Measurements from ENCODE around the gene C5. TPM values are rescaled to one million over a fixed set of nuclear protein-coding genes. Genes with fewer than 3 reads are reported as not detected.

The C5 gene
- total RNA-seq, 2 experiments from 2014 or later, result 0.89 to 1.3 TPM

GRCh38 chr9:120913647-120914264, 136.3 kb downstream of the C5 start:
- Mint-ChIP-seq H3K9me3 (no peaks in the 10 kb centered on the region), H3K4me3 (no peak overlapping the region), H3K36me3 (ENCODE audit: low read depth) (peaks cover 97% of the 10 kb centered on the region), H3K27ac (peak overlapping the region; percentile 76), H3K4me1 (ENCODE audit: low read depth) (peaks cover 87% of the 10 kb centered on the region), H3K27me3 (no peaks in the 10 kb centered on the region)
- intact Hi-C loops (cut with DNase I, micrococcal nuclease), result loop anchor here in 1 of 2 experiments (5.0 kb wide), 1 partner anchor 36 kb away; the partner anchor contains the start of gene PHF19
- H3K36me3 ChIP-seq (ENCODE audit: insufficient read depth, low read length), result peaks cover 89% of the 10 kb centered on the region
- peaks cover 0 to 3% of the 10 kb centered on the region in 2 experiments for H3K9me3 ChIP-seq (ENCODE audit: control insufficient read depth in 1 of 2, insufficient read depth in 1 of 2, low read length in 2 of 2)
- peaks cover 96% of the 10 kb centered on the region for H3K4me1 ChIP-seq (ENCODE audit: insufficient read depth, low read length)
- H3K27me3 ChIP-seq (ENCODE audit: control insufficient read depth in 1 of 2, insufficient read depth in 2 of 2, low read length in 2 of 2), result no peaks in the 10 kb centered on the region
- CTCF ChIA-PET, result no interaction called here
- H3K4me3 ChIP-seq (ENCODE audit: low read length), result no peak overlapping the region
- ATAC-seq (ENCODE audit: poor library complexity), result no peak
- POLR2A ChIA-PET, result interaction anchor here (0.8 to 36.2 kb wide), 4 partner anchors 10 to 24 kb away, joined by 3 to 1343 read pairs (median 295); partner anchors contain the start of gene TRAF1
- DNase-seq, result peak in 3 of 14 experiments; percentile 46 to 63 (median 62)
- H3K27ac ChIP-seq (ENCODE audit: low read depth in 1 of 2, low read length in 2 of 2), result no peak overlapping the region
- no peak for TF ChIP-seq CTCF (IDR thresholded peaks at IDR 0.05)

- Histone ChIP-seq H3K4me1 (ENCODE audit: insufficient read depth, low read length) (peaks cover 93% of the 10 kb centered on the region), H3K27me3 (ENCODE audit: control insufficient read depth in 1 of 2, insufficient read depth in 2 of 2, low read length in 2 of 2) (no peaks in the 10 kb centered on the region), H3K9me3 (ENCODE audit: control insufficient read depth in 1 of 2, insufficient read depth in 1 of 2, low read length in 2 of 2) (peaks cover 0 to 3% of the 10 kb centered on the region in 2 experiments), H3K27ac (ENCODE audit: low read depth in 1 of 2, low read length in 2 of 2) (peak overlapping the region in 1 of 2 donors; percentile 16), H3K4me3 (ENCODE audit: low read length) (no peak overlapping the region), H3K36me3 (ENCODE audit: insufficient read depth, low read length) (peaks cover 86% of the 10 kb centered on the region)
- ATAC-seq (ENCODE audit: poor library complexity), result no peak
- ChIA-PET CTCF (interaction anchor here (0.9 kb wide), 1 partner anchor 44 kb away, joined by 4 read pairs; no protein-coding TSS in a partner anchor), POLR2A (interaction anchor here (0.6 to 36.2 kb wide), 5 partner anchors 9 to 35 kb away, joined by 3 to 1343 read pairs (median 20); partner anchors contain the start of gene TRAF1)
- intact Hi-C loops (cut with DNase I, micrococcal nuclease), result loop anchor here in 1 of 2 experiments (5.0 kb wide), 1 partner anchor 36 kb away; the partner anchor contains the start of gene PHF19
- Mint-ChIP-seq H3K9me3 (no peaks in the 10 kb centered on the region), H3K36me3 (ENCODE audit: low read depth) (peaks cover 97% of the 10 kb centered on the region), H3K4me1 (ENCODE audit: low read depth) (peaks cover 83% of the 10 kb centered on the region), H3K4me3 (no peak overlapping the region), H3K27me3 (no peaks in the 10 kb centered on the region), H3K27ac (peak overlapping the region; percentile 77)
- DNase-seq, result no peak
- TF ChIP-seq CTCF (IDR thresholded peaks at IDR 0.05), result no peak
Measured at GRCh38 chr9:120912958-120913646, 137.0 kb downstream of the C5 start.

- TF ChIP-seq CTCF (IDR thresholded peaks at IDR 0.05), result no peak
- H3K4me3 Mint-ChIP-seq, result no peak overlapping the region
- CTCF ChIA-PET, result no interaction called here
- no peaks in the 10 kb centered on the region for H3K9me3 Mint-ChIP-seq
- Histone ChIP-seq H3K4me3 (ENCODE audit: low read length) (no peak overlapping the region), H3K36me3 (ENCODE audit: insufficient read depth, low read length) (peaks cover 87% of the 10 kb centered on the region), H3K27ac (ENCODE audit: low read depth in 1 of 2, low read length in 2 of 2) (peak overlapping the region; percentile 4 to 5), H3K27me3 (ENCODE audit: control insufficient read depth in 1 of 2, insufficient read depth in 2 of 2, low read length in 2 of 2) (no peaks in the 10 kb centered on the region), H3K9me3 (ENCODE audit: control insufficient read depth in 1 of 2, insufficient read depth in 1 of 2, low read length in 2 of 2) (no peaks in the 10 kb centered on the region), H3K4me1 (ENCODE audit: insufficient read depth, low read length) (peaks cover 82% of the 10 kb centered on the region)
- no peaks in the 10 kb centered on the region for H3K27me3 Mint-ChIP-seq
- ATAC-seq (ENCODE audit: poor library complexity) (no peak), DNase-seq (no peak)
- H3K4me1 Mint-ChIP-seq (ENCODE audit: low read depth), result peaks cover 81% of the 10 kb centered on the region
- intact Hi-C loops (cut with DNase I, micrococcal nuclease), result loop anchor here in 1 of 2 experiments (5.0 kb wide), 1 partner anchor 34 kb away; the partner anchor contains the start of gene PHF19
- peak overlapping the region; percentile 77 for H3K27ac Mint-ChIP-seq
- POLR2A ChIA-PET, result interaction anchor here (1.2 to 36.2 kb wide), 3 partner anchors 18 to 38 kb away, joined by 3 to 1343 read pairs (median 570); partner anchors contain the start of gene TRAF1
- peaks cover 98% of the 10 kb centered on the region for H3K36me3 Mint-ChIP-seq (ENCODE audit: low read depth)
Measured at GRCh38 chr9:120911295-120911837, 138.7 kb downstream of the C5 start.
